GM12891 (cell line): ENCODE results near the gene ZBTB20.
A peak's percentile ranks its signal among the peaks of the same experiment; 100 is the strongest.

Experiments
- DNase-seq: peaks from one replicate; pipeline ENCODE4 v3.0.0; 2011; ENCODE audit warnings: low spot score; ENCODE audit not compliant: insufficient read length
- FAIRE-seq: peaks from 2 replicates; lab custom pipeline; 2011; peaks lifted over from hg19 to GRCh38; lab: Jason Lieb, UNC
- PAX5 ChIP-seq: IDR thresholded peaks from 2 replicates; pipeline ENCODE4 v1.6.1; 2011; ENCODE audit warnings: low read length, moderate library complexity, mild to moderate bottlenecking; ENCODE audit not compliant: insufficient read depth, severe bottlenecking
- POLR2A ChIP-seq: IDR thresholded peaks from 2 replicates; pipeline ENCODE4 v1.6.1; 2011; ENCODE audit warnings: low read depth, low read length, control low read depth
- POLR2AphosphoS5 ChIP-seq: IDR thresholded peaks from 2 replicates; pipeline ENCODE4 v1.6.1; 2011; ENCODE audit warnings: low read depth, low read length, control low read depth
- POU2F2 ChIP-seq: IDR thresholded peaks from 2 replicates; pipeline ENCODE4 v1.6.1; 2011; ENCODE audit warnings: low read depth, mild to moderate bottlenecking, control low read depth, low read length, moderate library complexity
- SPI1 ChIP-seq: IDR thresholded peaks from 2 replicates; pipeline ENCODE4 v1.6.1; 2011; ENCODE audit warnings: low read depth, low read length, control low read depth
- TAF1 ChIP-seq: IDR thresholded peaks from 2 replicates; pipeline ENCODE4 v1.6.1; 2011; ENCODE audit warnings: low read depth, low read length, control low read depth

ZBTB20 gene

GRCh38 chr3:114664006-114664405, 483.1 kb downstream of the ZBTB20 start:
- DNase-seq (no peak), FAIRE-seq (no peak)
- TF ChIP-seq SPI1, result no peak
- no peak for TF ChIP-seq POU2F2
- TF ChIP-seq TAF1, result no peak
- no peak for TF ChIP-seq PAX5
- TF ChIP-seq POLR2AphosphoS5, result no peak
- no peak for TF ChIP-seq POLR2A

- FAIRE-seq, result no peak
- no peak for TF ChIP-seq TAF1
- no peak for TF ChIP-seq POU2F2
- TF ChIP-seq SPI1, result no peak
- no peak for TF ChIP-seq PAX5
- no peak for TF ChIP-seq POLR2AphosphoS5
- no peak for TF ChIP-seq POLR2A
- no peak for DNase-seq
Measured at GRCh38 chr3:114660808-114661207, 486.3 kb downstream of the ZBTB20 start.

GRCh38 chr3:114660124-114660523, 487.0 kb downstream of the ZBTB20 start:
- TF ChIP-seq SPI1, result no peak
- no peak for TF ChIP-seq POLR2AphosphoS5
- no peak for TF ChIP-seq POU2F2
- no peak for TF ChIP-seq POLR2A
- no peak for TF ChIP-seq PAX5
- no peak for TF ChIP-seq TAF1
- FAIRE-seq, result no peak
- no peak for DNase-seq

- TF ChIP-seq TAF1 (no peak), SPI1 (no peak), POLR2A (no peak), POLR2AphosphoS5 (no peak), POU2F2 (no peak), PAX5 (no peak)
- FAIRE-seq (no peak), DNase-seq (no peak)
Measured at GRCh38 chr3:114659109-114660061, 487.7 kb downstream of the ZBTB20 start.

GRCh38 chr3:114651555-114651954, 495.5 kb downstream of the ZBTB20 start:
- no peak for TF ChIP-seq POLR2A
- TF ChIP-seq POLR2AphosphoS5, result no peak
- no peak for TF ChIP-seq TAF1
- TF ChIP-seq SPI1, result no peak
- no peak for TF ChIP-seq PAX5
- no peak for TF ChIP-seq POU2F2
- no peak for DNase-seq
- no peak for FAIRE-seq

- FAIRE-seq, result no peak
- no peak for TF ChIP-seq TAF1
- no peak for TF ChIP-seq POLR2AphosphoS5
- no peak for TF ChIP-seq POLR2A
- no peak for TF ChIP-seq PAX5
- no peak for TF ChIP-seq POU2F2
- no peak for TF ChIP-seq SPI1
- DNase-seq, result no peak
Measured at GRCh38 chr3:114650808-114651207, 496.3 kb downstream of the ZBTB20 start.

- TF ChIP-seq PAX5, result no peak
- TF ChIP-seq SPI1, result peak; percentile 61
Measured at GRCh38 chr3:114649331-114649730, 497.8 kb downstream of the ZBTB20 start.

GRCh38 chr3:114646526-114646925, 500.6 kb downstream of the ZBTB20 start:
- no peak for TF ChIP-seq PAX5
- no peak for TF ChIP-seq SPI1
- no peak for TF ChIP-seq POU2F2
- TF ChIP-seq POLR2AphosphoS5, result no peak
- no peak for TF ChIP-seq POLR2A
- TF ChIP-seq TAF1, result no peak
- FAIRE-seq, result no peak
- no peak for DNase-seq

More at GRCh38 chr3:114649331-114649730, 497.8 kb downstream of the ZBTB20 start:
- no peak for DNase-seq
- no peak for FAIRE-seq

- FAIRE-seq, result no peak
- TF ChIP-seq POU2F2 (no peak), POLR2A (no peak), POLR2AphosphoS5 (no peak), TAF1 (no peak)
Measured at GRCh38 chr3:114645392-114645791, 501.7 kb downstream of the ZBTB20 start.

GRCh38 chr3:114644367-114644766, 502.7 kb downstream of the ZBTB20 start:
- TF ChIP-seq TAF1, result no peak
- TF ChIP-seq POU2F2, result no peak
- TF ChIP-seq SPI1, result no peak
- TF ChIP-seq PAX5, result no peak
- TF ChIP-seq POLR2AphosphoS5, result no peak
- TF ChIP-seq POLR2A, result no peak
- DNase-seq, result no peak
- FAIRE-seq, result peak; percentile 31

More at GRCh38 chr3:114645392-114645791, 501.7 kb downstream of the ZBTB20 start:
- DNase-seq, result no peak
